ENCODE data around the gene PINLYP.

The PINLYP gene

GRCh38 chr19:43578787-43579186 is 3.2 kb downstream of the PINLYP start (continued):
- TF ChIP-seq CREB5 (CRISPR knock-in tag; IDR thresholded peaks at IDR 0.05; ENCODE audit: low read depth): no peak
- no peak for TF ChIP-seq ZNF70 (CRISPR knock-in tag; IDR thresholded peaks at IDR 0.05)
- TF ChIP-seq ZFP30 (CRISPR knock-in tag; IDR thresholded peaks at IDR 0.05): no peak

- TF ChIP-seq PATZ1 (CRISPR knock-in tag; IDR thresholded peaks at IDR 0.05; ENCODE audit: borderline replicate concordance) (no peak), ZFP3 (CRISPR knock-in tag; IDR thresholded peaks at IDR 0.05) (no peak), OSR1 (CRISPR knock-in tag; IDR thresholded peaks at IDR 0.05) (no peak), ZFP30 (CRISPR knock-in tag; IDR thresholded peaks at IDR 0.05) (no peak), ARNTL (CRISPR knock-in tag; IDR thresholded peaks at IDR 0.05; ENCODE audit: borderline replicate concordance, low read depth) (no peak), CREB5 (CRISPR knock-in tag; IDR thresholded peaks at IDR 0.05; ENCODE audit: low read depth) (no peak), SNAI2 (CRISPR knock-in tag; IDR thresholded peaks at IDR 0.05) (no peak), TCF4 (CRISPR knock-in tag; IDR thresholded peaks at IDR 0.05; ENCODE audit: borderline replicate concordance) (no peak), PPARA (CRISPR knock-in tag; IDR thresholded peaks at IDR 0.05; ENCODE audit: borderline replicate concordance) (no peak), RARB (CRISPR knock-in tag; IDR thresholded peaks at IDR 0.05) (no peak), TOX (CRISPR knock-in tag; IDR thresholded peaks at IDR 0.05; ENCODE audit: borderline replicate concordance) (no peak), GLIS3 (CRISPR knock-in tag; IDR thresholded peaks at IDR 0.05) (no peak), CSDC2 (CRISPR knock-in tag; IDR thresholded peaks at IDR 0.05) (no peak), ZNF8 (CRISPR knock-in tag; IDR thresholded peaks at IDR 0.05) (no peak), BACH2 (CRISPR knock-in tag; IDR thresholded peaks at IDR 0.05; ENCODE audit: borderline replicate concordance) (no peak), POU6F1 (CRISPR knock-in tag; IDR thresholded peaks at IDR 0.05; ENCODE audit: borderline replicate concordance, low read depth) (no peak)
- no peak for ATAC-seq
Measured at GRCh38 chr19:43581467-43581866, 5.9 kb downstream of the PINLYP start.

- no peak for ATAC-seq
- TF ChIP-seq ZC3H10 (CRISPR knock-in tag; IDR thresholded peaks at IDR 0.05) (no peak), SNAI2 (CRISPR knock-in tag; IDR thresholded peaks at IDR 0.05) (no peak), CSDC2 (CRISPR knock-in tag; IDR thresholded peaks at IDR 0.05) (no peak), PATZ1 (CRISPR knock-in tag; IDR thresholded peaks at IDR 0.05; ENCODE audit: borderline replicate concordance) (no peak), PPARA (CRISPR knock-in tag; IDR thresholded peaks at IDR 0.05; ENCODE audit: borderline replicate concordance) (no peak), CREB5 (CRISPR knock-in tag; IDR thresholded peaks at IDR 0.05; ENCODE audit: low read depth) (no peak), OSR1 (CRISPR knock-in tag; IDR thresholded peaks at IDR 0.05) (no peak), ISL1 (CRISPR knock-in tag; IDR thresholded peaks at IDR 0.05) (no peak), BACH2 (CRISPR knock-in tag; IDR thresholded peaks at IDR 0.05; ENCODE audit: borderline replicate concordance) (no peak)
Measured at GRCh38 chr19:43582495-43582894, 6.9 kb downstream of the PINLYP start.
